Chondrocyte (in vitro differentiated cells): ENCODE measurements around the gene SUGCT. TPM values are rescaled to one million over a fixed set of nuclear protein-coding genes. Genes with fewer than 3 reads are reported as not detected.
A peak's percentile ranks its signal among the peaks of the same experiment; 100 is the strongest.

Experiments used
- DNase-seq: peaks from one replicate; pipeline ENCODE4 v3.0.0; 2021; ENCODE audit warnings: mixed read lengths, low spot score
- H3K27ac Mint-ChIP-seq: one replicate; pipeline ENCODE4 v1.8.0; 2021; ENCODE audit warnings: mild to moderate bottlenecking, moderate library complexity, mixed read lengths; ENCODE audit not compliant: unreplicated experiment
- H3K27me3 Mint-ChIP-seq: 2 replicates; pipeline ENCODE4 v1.8.0; 2021; ENCODE audit warnings: low read depth, mixed read lengths
- H3K36me3 Mint-ChIP-seq: 2 replicates; pipeline ENCODE4 v1.8.0; 2021; ENCODE audit warnings: low read depth, mixed read lengths
- H3K4me1 Mint-ChIP-seq: 2 replicates; pipeline ENCODE4 v1.8.0; 2021; ENCODE audit warnings: low read depth, mild to moderate bottlenecking, mixed read lengths
- H3K4me3 Mint-ChIP-seq: one replicate; pipeline ENCODE4 v1.8.0; 2021; ENCODE audit warnings: mild to moderate bottlenecking, moderate library complexity, mixed read lengths; ENCODE audit not compliant: unreplicated experiment
- H3K9me3 Mint-ChIP-seq: 2 replicates; pipeline ENCODE4 v1.8.0; 2021; ENCODE audit warnings: low read depth, mixed read lengths
- total RNA-seq: library from RNA; stranded (reverse); gene quantifications from 3 replicates; pipeline ENCODE4 v1.2.1, GENCODE V29; 2021
- TF ChIP-seq, protein P1 (sequence below): fragments of 200-600 bp; sonication (generic); IDR thresholded peaks from 2 replicates; pipeline ENCODE4 v1.5.0; 2021; ENCODE audit warnings: antibody characterized with exemption, mild to moderate bottlenecking, moderate library complexity

SUGCT gene
- total RNA-seq, 1 donor from 2014 or later, result 34.4 TPM

DNA sequence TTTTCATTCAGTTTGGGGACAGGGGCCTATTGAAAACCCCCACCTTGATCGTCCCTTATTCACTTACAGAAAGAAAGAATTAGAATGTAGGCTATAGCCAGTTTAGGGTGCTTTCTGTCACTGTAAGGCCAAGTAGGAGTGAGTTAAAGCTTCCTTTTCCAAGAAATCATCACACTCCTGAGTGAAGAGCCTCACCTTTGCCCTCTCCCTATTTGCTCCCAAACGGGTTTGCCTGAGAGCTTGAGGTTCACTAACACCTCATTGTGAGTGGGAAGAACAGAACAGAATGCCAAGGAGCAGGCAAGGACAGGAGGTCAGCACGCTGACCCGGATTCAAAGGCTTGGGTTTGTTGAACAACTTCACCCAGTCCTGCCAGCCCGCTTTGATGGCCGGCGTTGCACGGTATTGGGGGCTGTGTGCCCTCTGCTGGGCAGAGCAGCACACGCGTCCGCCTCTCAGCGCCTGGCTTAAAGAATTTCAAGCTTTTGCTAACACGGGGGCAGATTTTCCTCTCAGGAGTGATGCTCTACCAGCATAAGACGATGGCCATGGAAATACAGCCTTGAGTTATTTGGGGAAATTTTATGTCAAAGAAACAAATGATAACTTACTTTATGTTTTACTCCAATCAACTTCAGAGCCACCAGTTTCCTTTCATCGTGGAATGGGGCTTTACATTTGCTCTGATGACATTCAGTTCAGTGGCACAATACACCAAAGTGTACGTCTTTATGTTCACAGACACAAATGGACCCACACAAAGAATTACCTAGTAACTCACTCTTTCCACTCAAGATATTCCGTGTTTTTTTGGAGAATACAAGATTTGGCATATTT is 470.0 kb downstream of the SUGCT start:
- Mint-ChIP-seq H3K36me3 (peaks cover 15% of the 10 kb centered on the region), H3K9me3 (peaks cover 15% of the 10 kb centered on the region), H3K4me3 (no peak overlapping the region), H3K4me1 (peaks cover 34% of the 10 kb centered on the region), H3K27me3 (no peaks in the 10 kb centered on the region), H3K27ac (peak overlapping the region; percentile 17)
- TF ChIP-seq, protein P1, sequence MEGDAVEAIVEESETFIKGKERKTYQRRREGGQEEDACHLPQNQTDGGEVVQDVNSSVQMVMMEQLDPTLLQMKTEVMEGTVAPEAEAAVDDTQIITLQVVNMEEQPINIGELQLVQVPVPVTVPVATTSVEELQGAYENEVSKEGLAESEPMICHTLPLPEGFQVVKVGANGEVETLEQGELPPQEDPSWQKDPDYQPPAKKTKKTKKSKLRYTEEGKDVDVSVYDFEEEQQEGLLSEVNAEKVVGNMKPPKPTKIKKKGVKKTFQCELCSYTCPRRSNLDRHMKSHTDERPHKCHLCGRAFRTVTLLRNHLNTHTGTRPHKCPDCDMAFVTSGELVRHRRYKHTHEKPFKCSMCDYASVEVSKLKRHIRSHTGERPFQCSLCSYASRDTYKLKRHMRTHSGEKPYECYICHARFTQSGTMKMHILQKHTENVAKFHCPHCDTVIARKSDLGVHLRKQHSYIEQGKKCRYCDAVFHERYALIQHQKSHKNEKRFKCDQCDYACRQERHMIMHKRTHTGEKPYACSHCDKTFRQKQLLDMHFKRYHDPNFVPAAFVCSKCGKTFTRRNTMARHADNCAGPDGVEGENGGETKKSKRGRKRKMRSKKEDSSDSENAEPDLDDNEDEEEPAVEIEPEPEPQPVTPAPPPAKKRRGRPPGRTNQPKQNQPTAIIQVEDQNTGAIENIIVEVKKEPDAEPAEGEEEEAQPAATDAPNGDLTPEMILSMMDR, result peak; percentile 87
- DNase-seq, result no peak

DNA sequence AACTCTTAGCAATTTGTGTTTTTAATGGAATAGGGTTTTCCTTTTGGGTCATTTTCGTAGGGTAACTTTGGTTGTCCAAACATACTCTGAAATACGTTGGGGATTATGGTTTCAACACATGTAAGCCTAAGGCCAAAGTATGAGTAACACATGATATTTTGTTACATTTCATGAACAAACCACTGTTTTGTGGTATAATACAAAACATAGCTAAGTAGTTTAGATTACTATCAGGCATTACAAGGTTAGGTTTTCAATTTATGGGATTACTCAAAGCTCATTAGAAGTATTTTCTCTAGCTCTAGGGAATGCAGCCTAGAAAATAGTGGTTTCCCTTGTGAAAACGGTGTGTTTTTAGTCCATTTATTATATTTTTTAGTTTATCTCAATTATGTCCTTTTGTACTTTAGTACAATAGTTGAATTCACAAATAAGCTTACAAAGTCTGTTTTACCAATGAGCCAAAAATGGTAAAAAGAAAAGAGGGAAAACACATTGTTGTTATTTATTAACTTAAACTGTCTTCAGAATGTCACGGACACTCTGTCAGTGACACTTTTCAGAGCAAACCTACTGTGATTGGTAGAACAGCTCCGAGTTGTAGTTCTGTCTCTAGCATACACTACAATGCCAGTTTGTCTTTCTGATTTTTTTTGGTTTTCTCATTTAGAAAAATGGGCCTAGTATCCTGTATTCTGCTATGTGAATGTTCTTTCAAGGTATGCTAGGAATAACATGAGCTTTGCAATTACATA is 473.7 kb downstream of the SUGCT start:
- TF ChIP-seq, protein P1, result no peak
- H3K27ac Mint-ChIP-seq, result no peak overlapping the region

DNA sequence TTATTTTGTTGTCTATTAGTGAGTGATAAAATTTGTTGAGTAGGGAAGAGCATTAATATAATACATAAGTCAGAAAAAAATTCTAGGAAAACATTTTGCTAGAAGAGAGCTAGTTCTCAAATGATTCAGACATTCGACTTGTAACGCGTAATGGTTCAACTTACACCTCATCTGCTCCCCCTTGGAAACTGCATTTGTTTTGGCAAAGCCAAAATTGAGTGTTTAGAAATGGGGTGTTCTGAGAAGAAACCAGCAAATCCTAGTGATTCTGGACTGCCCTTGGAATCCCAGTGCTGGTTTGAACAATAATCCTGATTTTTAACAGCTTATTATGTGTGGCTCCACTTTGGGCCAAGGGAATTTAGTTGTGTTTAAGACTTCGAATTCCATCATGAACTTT is 475.7 kb downstream of the SUGCT start:
- Mint-ChIP-seq H3K4me3 (no peak overlapping the region), H3K27ac (no peak overlapping the region), H3K4me1 (peaks cover 22% of the 10 kb centered on the region), H3K9me3 (peaks cover 9% of the 10 kb centered on the region), H3K27me3 (no peaks in the 10 kb centered on the region), H3K36me3 (peaks cover 4% of the 10 kb centered on the region)
- TF ChIP-seq, protein P1, result no peak
- no peak for DNase-seq

More for the DNA sequence above, 473.7 kb downstream of the SUGCT start:
- Mint-ChIP-seq H3K27me3 (no peaks in the 10 kb centered on the region), H3K36me3 (peaks cover 6% of the 10 kb centered on the region), H3K4me3 (no peak overlapping the region), H3K9me3 (peaks cover 9% of the 10 kb centered on the region), H3K4me1 (peaks cover 40% of the 10 kb centered on the region)
- DNase-seq, result no peak

DNA sequence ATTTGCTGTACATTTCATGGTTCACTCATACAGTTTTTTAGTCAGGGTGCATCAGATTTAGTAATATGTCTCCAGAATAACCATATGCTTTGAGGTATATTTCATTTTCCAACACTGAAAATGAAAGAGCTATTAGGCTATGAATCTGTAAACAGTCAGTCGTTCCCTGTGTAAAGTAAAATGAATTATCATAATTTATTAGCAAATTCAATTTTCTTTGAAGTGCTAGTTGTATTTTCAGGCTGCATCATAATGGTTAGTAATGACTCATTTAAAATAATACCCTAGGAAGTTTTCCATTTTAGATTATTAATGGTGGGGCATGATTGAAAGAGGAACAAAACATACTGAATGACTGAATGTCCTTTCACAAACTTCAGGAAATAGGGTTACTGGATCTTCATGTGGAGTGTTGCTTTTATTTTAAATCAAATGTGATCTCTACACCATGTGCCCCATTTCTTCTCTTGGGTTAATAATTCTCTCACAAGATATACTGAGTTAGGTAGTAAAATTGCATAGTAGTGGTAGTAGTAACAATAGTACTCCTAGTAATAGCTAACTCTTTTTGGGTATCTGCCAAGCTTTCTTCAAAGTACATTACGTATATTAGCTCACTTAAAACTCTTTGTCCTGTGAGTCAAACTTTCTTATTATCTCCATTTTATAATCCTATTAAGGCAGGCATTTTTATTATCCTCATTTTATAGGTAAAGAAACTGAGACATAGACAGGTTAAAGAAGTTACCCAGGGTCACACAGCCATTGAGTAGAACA is 476.5 kb downstream of the SUGCT start:
- TF ChIP-seq, protein P1, result no peak
- Mint-ChIP-seq H3K36me3 (peaks cover 4% of the 10 kb centered on the region), H3K9me3 (peaks cover 9% of the 10 kb centered on the region), H3K4me1 (peaks cover 14% of the 10 kb centered on the region), H3K27me3 (no peaks in the 10 kb centered on the region), H3K27ac (no peak overlapping the region), H3K4me3 (no peak overlapping the region)
- DNase-seq, result no peak

DNA sequence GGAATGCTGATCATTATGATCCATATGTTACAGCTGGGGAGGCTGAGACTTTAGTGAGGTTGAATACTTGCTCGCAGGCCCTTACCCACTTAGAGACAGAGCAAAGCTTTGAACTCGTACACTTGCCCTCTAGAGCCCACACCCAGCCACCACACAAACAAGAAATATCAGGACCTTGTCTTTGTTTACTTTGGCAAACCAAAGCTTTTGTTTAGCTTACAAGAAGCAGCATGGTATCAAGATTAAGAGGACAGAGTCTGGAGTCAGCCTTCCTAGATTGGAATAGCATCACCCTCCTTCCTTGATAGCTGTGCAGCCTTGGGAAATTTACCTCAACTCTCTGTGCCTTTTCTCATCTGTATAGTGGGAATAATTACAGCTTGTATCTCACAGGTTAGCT is 477.5 kb downstream of the SUGCT start:
- Mint-ChIP-seq H3K4me1 (peaks cover 13% of the 10 kb centered on the region), H3K4me3 (no peak overlapping the region), H3K27ac (no peak overlapping the region), H3K36me3 (peaks cover 4% of the 10 kb centered on the region), H3K27me3 (no peaks in the 10 kb centered on the region), H3K9me3 (peaks cover 9% of the 10 kb centered on the region)
- TF ChIP-seq, protein P1, result no peak
- no peak for DNase-seq
